GM21825 (cell line): ENCODE results near the gene MSI2.
"Not testable (repeated sequence)": the region's sequence is repeated elsewhere in the genome, so short reads cannot be mapped to it uniquely, and the experiment has no call there.

Experiments
- ATAC-seq: cut with Tn5 transposase; IDR thresholded peaks from one replicate; pipeline ENCODE4 v1.9.1; 2021; ENCODE audit warnings: mild to moderate bottlenecking, moderate library complexity; ENCODE audit not compliant: unreplicated experiment

The MSI2 gene

DNA sequence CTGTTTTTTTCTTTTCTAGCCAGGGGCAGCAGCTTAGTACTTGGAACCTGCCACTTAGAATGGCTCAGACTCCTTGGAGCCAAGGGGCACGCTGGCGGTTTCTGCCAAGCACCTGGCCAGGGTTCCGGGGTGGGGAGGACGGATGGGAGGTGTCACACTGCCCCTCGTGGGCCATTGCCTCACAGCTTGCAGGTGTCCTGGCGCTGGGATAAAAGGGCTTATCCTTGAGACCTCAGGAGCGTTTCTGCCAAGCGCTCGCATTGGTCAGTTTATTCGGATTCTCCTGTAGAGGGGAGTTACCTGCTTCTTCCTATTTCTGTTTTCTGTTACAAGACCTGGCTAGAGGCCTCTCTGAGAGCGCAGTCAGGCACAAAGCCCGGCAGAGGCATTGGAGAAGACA is 234.6 kb downstream of the MSI2 start:
- no peak for ATAC-seq

DNA sequence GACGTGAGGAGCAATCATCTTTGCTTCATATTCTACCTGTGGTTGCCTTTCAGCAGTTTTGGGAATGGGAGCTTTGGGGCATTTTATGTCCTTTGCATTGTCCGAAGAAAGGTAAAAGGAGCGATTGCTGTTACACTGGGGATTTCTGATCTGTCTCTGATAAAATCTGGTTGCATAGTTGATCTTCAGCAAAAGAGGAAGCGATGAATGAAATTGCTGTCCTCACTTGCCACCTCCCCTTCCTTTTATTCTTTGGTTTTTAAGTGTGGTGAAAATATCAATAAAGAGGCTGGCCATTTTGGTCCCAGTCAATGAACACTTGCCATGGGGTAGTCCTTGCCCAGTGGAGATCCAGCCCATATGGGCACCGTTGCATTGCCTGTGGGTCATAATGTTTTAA is 236.8 kb downstream of the MSI2 start:
- no peak for ATAC-seq

DNA sequence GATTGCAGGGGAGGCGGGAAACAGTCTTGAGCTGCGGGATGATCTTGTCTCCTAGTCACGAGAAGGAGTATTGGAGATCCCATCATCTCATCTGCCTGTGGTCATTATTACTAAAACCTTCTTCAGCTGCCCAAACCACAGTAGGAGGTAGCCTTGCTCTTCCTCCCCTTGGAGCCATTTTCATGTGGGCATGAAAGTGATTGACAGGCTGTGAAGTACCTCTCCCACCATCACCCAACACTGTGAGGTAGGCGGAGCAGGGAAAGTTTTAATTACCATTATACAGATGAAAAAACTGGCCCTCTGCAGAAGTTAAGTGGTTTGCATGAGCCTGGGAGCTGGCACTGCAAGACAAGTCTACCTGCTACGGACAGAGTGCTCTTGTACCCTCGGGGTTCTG is 237.3 kb downstream of the MSI2 start:
- ATAC-seq = no peak

DNA sequence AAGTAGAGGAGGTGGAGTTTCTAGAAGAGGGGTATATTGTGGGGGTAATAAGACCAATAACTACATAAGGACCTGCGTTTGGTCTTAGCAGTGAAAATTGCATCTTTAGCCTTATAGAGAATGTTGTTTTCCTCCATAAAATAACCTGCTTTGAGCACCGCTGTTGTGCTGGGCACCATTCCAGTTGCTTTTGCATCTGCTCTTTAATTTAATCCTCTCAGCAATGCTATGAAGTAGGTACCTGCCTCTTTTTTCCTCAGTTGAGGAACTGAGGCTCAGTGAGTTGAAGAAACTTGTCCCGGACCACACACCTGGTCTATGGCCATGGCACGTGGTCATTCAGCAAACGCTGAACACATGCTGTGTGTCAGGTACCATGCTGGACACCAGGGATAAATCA is 238.1 kb downstream of the MSI2 start:
- no peak for ATAC-seq

DNA sequence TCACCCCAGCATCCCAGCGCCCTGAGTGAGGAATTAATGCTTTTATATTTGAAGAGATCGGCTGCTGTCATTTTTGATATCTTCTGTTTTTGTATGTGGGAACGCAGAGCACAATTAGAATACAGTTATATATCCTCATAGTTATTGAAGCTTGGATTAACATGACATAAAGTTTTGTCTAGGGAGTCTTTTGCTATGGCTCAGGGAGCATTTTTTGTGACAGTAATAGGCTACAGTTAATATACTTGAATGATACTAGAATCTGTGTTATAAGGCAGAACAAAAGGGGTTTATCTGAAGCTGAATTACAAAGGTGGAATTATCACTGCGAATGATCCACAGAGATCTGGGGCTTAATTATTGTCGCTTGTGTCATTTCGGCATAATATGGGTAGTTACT is 239.4 kb downstream of the MSI2 start:
- no peak for ATAC-seq

DNA sequence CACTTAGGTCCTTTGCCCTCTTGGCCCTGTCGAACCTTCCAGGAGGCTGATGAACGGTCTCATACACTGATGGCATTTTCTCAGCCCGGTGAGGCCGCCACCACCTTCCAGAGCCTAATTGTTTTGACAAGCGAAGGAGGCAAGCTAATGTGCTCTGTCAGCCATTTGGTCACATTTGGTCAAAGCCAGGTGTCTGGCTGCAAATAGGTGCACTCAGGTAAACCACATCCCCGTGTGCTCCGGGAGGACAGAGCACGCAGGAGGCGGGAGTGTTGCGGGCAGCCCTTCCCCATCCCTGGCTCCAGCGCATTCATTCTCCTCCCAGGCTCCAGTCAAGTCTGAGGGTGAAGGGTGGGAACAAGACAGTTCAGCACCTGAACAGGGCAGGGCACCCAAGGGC is 240.1 kb downstream of the MSI2 start:
- no peak for ATAC-seq

DNA sequence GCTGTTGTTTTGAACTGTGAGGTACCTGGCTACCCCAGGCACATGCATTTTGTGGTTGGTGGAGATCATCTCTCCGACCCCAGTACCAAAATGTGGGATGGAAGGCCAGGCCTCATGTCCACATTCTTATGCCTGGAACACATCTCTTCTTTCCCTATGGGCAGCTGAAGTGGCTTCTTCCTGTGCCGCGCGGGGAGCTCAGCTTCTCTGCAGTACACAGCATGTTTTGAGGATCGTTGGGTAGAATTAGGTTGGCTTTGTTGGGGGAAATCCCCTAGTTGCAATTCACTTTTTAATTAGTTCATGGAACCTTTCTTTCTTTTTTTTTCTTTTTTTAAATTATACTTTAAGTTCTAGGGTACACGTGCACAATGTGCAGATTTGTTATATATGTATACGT is 242.1 kb downstream of the MSI2 start:
- ATAC-seq = no peak

DNA sequence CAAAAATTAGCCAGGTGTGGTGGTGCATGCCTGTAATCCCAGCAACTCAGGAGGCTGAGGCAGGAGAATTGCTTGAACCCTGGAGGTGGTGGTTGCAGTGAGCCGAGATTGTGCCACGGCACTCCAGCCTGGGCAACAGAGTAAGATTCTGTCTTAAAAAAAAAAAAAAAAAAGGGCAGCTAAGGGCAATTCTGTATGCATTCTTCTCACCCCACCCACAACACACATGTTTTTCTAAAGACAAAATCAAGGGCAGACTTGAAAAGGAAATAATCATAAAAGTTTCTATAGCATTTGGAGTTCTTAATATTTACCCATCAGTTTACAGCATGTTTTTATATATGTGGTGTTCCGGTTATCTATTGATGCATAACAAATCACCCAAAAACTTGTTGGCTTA is 242.9 kb downstream of the MSI2 start:
- not testable (repeated sequence) for ATAC-seq

DNA sequence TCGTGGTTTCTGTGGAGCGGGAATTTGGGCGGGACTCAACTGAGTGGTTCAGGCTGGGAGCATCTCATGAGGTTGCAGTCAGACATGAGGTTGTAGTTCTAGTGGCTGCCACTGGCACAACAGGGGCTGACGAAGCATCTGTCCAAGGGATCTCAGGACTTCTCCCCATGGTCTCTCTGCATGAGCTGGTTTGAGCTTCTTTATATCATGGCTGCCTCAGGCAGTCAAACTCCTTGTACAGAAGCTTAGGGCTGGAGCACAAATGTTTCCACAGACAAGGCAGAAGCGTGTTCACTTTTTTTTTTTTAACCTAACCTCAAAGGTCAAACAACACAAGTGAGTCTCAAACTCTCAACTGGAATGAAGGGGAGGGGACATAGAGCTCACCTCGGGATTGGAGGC is 243.3 kb downstream of the MSI2 start:
- no peak for ATAC-seq

DNA sequence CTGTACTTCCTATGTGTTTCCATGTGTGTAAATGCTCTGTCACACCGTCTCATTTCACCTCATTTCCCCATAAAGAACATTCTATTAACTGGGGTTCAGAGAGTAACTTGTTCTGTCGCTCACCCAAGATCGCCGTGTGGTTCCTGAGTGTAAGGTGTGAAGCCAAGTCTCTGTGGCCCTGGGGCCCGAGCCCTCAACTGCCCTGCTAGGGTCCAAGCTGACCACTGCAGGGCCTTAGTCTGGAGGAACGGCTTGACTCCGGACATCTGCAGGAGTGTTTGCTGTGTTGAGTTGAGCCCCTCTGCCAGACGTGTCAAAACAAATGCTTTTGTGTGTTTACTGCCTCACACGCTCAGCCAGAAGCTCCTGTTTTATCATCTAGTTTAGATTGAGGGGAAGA is 244.7 kb downstream of the MSI2 start:
- no peak for ATAC-seq

DNA sequence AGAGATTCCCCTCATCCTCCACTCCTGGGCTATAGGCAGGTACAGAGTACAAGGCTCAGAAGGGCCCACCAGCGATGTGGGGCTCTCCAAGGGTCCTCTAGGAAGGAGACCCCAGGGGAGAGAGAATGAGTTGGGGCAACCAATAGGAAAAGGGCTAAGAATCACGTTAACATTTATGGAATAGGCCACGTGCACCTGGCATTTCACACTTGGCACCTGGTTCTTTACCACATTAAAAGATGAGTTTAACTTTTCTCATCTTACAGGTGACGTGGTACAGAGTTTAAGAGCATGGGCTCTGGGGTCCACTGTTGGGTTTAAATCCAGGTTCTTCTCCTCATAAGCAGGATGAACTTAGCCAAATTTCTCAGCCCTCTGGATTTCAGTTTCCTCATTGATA is 245.7 kb downstream of the MSI2 start:
- ATAC-seq = no peak

DNA sequence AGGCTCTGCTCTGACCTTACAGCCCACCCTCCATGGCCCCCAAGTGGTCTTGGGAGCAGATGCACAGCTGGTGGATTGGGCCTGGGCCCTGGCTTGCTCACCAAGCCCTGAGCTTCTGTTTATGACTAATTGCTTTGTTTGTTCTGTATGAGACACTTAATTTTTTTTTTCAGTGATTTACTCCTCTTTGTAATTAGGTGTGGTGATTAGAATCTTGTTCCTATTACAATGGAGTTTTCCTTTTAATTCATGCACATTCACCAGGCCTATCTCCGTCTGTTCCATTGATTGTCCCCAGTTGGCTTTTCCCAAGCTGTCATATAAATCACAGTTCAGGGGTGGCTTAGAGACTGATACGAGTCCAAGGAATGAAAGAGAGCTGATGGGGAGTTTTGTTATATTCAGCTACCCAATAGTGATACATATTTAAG is 246.5 kb downstream of the MSI2 start:
- no peak for ATAC-seq

DNA sequence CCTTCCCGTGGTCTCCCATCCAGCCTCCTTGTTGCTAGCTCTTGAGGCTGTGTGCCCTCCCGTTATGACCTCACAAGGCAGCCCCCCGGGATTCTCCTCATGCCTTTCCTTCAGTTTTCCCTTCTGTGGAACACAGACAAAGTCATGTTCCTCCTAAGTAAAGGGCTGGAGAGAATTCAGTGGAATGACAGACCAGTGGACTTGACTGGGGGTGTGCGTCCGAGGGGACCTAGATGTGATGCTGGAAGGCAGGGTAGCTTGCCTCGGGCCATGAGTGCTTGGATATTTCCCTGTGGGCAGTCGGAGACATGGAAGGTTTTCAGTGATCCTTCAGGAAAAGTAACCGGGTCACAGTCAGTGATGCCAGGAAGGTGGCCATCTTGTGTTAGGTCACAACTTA is 247.9 kb downstream of the MSI2 start:
- no peak for ATAC-seq

DNA sequence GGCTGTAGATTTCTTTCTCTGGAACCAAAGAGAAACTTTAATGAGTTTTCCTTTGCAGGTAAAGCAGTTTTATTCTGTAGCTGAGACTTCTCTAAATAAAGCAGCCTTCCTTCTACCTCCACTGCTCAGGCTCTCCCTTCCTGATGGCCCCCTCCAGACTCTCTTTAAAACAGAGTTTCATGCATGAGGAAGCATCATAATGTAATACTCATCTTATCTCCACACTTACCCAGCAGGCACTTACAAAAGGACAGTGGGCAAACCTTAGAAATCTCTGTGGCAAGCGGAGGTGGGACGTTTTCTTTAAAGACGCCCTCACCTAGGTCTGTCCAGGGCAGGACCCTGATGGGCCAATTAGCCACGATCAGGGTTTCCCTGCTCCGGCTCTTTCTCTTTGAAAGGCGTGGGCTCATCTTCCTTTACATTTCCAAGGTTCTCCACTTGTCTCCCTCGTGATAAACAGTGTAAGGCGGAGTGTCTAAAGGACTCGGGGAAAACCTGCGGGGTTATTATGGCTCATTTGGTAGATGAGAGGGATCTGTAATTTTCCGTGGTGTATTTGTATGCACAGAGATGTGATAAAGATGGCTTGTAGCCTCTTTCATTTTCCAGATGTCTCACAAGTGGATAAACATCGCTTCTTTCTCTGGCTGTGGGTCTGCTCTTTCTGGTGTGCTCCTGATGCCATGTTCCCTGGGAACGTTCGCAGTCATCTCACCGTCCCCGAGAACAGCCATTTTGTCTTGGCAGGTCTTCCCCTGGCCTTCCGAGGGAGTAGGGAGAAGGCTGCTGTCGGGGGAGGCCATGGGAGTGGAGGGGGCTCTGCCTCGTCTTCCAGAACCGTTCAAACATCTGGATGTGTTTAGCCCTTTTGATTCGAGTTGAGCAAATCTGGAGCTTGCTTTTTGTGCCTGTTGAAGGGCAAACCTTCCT is 249.8 kb downstream of the MSI2 start:
- no peak for ATAC-seq

DNA sequence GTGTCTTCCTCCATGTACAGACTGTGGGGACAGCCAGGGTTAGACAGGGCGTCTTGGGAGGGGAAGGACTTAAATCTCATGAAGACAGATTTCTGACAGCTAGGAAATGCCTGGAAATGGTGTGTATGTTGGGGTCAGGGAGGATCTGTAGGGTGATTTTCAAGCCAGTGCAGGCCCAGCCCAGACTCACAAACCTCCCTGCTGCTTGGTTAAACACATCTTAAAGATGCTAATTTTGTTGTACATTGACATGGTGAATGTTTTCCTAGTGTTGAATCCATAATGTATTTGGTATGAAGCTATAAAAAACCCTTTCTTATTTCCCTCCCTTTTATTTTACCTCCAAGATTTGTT is 250.4 kb downstream of the MSI2 start:
- ATAC-seq = no peak

DNA sequence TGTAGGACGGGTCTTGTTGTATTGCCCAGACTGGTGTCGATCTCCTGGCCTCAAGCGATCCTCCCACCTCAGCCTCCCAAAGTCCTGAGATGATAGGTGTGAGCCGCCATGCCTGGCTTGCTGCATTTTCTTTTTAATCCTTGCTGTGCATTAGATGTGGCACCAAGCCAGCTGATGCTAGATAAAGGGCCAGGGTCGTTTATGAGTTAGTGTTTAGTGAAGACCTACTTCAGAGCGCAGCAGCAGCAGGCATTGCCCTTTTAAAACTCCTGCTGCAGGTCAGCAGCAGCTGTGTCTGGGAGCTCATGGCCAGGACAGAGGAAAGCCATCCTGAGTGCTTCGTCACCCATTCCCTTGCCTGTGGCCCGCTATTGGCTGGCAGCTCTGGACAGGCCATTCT is 251.5 kb downstream of the MSI2 start:
- no peak for ATAC-seq

DNA sequence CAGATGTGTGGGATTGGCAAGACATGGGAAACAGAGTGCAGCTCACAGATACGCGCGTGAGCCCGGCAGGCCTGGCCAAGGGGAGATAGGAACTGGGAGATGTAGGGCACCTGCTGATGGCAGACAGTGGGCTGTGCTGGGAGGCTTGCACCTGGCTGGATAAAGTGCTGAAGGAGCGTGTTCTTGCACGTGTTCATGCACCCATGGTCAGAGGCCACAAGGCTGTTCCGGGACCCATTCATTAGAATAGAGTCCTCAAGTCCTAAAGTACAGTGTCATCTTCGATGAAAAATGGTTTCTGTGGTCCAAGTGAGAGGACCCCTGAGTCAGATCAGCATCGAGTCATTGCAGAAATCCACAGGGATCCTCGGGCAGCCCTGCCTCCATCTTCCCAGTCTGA is 252.3 kb downstream of the MSI2 start:
- ATAC-seq = no peak

DNA sequence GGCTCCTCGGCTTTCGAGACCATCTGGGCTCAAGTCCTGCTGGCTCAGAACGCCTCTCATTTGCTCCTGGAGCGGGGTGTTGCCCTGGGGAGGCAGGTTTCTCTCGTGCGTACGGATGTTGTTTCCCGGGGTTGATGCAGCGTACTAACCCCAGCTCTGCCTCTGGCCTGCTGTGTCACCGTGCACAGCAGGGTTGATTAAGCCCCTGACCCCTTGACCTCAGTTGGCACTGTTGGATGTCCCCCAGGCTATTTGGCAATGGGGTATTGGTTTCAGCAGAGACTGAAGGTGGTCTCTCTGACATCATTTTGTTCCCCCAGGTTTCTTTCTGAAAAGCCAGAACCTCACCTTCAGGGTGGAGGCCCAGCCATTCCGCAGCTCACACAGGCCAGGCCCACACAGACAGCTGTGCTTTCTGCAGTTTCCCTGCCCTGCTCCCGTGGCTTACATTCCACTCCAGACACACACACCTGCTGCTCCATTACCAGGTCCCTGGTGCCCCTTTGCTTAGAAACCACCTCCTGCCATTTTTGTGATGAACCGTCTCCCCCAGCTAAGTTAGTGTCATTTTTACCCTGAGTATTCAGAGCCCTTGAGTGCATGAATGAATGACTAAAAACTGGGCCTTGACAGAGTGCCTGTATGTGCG is 255.3 kb downstream of the MSI2 start:
- no peak for ATAC-seq

DNA sequence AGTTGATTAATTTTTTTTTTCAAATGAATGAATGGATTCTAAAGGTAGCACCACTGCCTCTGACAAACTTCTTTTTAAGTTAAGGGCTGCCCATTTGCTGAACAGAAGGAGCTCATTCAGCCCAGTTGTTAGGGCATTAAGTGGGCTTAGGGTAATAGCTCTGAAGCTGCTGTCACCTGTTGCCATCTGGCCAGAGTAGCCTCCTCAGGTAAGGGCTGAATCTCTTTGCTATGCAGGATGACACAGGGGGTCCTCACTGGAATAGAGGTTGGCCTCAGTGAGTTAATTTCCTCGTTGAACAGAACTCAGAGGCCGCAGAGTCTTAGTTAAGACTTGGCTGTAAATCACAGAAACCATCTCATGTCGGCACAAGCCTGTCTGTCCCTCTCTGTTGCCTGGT is 255.9 kb downstream of the MSI2 start:
- ATAC-seq = no peak

DNA sequence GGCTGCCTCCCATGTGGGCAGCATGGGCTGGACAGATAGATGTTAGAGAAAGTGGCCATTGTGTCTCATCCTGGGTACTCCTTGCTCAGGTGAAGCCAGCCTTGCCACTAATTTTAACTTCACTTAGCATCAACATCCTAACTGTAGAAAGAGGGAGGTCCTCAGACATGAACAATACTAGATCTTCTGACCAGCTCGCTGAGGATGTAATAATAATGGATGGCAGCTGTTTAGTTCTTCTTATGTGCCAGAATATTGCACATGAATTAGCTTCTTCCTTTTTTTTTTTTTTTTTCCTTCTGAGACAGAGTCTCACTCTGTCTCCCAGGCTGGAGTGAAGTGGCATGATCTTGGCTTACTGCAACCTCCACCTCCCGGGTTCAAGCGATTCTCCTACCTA is 256.4 kb downstream of the MSI2 start:
- no peak for ATAC-seq

DNA sequence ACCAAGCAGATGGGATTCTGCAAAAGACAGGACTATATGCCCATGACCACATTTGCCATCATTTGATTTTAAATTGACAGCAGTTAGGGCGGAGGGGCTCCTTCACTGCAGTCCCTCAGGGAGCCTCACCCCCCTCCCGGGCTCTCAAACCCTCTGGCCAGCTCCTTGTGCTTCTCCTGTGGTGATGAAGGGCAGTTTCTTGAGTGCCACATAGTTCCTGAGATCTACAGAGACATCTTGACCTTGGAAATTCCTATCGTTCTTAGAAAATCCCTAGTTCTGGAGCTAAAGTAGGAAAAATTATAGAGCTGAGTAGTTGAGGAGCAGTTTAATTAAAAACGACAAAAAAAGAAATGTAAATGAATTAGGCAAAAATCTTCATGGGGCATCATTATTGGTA is 257.2 kb downstream of the MSI2 start:
- ATAC-seq = no peak

DNA sequence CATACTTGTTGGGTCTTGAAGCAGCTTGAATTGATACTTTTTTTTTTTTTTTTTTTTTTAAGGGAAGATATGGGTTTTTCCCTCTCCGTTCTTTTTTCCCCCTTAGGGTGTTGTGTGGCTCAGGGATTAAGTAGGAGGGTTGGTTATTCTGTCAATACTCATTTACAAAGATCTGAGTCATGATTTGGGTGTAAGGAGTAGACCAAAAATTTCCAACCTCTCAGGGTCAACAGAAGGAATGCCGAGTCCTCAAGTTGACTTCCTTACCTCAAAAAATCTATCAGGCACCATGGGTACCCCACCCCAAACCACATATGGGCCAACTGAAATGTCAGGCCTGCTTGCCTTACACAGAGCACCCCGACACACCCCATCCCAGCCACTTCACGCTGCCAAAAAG is 258.3 kb downstream of the MSI2 start:
- no peak for ATAC-seq
